Urinary bladder (tissue), 4 donors: ENCODE measurements around the gene SMURF1. TPM values are rescaled to one million over a fixed set of nuclear protein-coding genes. Genes with fewer than 3 reads are reported as not detected.

ENCODE experiments used
- DNase-seq: peaks from one replicate; pipeline ENCODE4 v3.0.0-alpha.2; 2015; ENCODE audit errors: extremely low spot score
- H3K27ac ChIP-seq: one replicate; pipeline ENCODE4 v1.5.1; 2013; ENCODE audit warnings: low read depth, mild to moderate bottlenecking, moderate library complexity
- H3K36me3 ChIP-seq: one replicate; pipeline ENCODE4 v1.6.1; 2013; ENCODE audit warnings: mild to moderate bottlenecking, moderate library complexity; ENCODE audit not compliant: insufficient read depth
- H3K4me1 ChIP-seq: one replicate; pipeline ENCODE4 v1.6.1; 2013; ENCODE audit warnings: mild to moderate bottlenecking, moderate library complexity; ENCODE audit not compliant: insufficient read depth
- H3K4me3 ChIP-seq: one replicate; pipeline ENCODE4 v1.5.1; 2013; ENCODE audit warnings: low read depth, low read length
- WGBS: extraction: QIAGEN DNeasy Blood & Tissue Kit; methylation state at CpG from one replicate; pipeline ENCODE4 v1.1.7; 2013; 5-methylcytosine and 5-hydroxymethylcytosine counted together
- polyA plus RNA-seq: library from polyadenylated mRNA; stranded (reverse); fragments of 200-250 nt; gene quantifications from one replicate; pipeline ENCODE4 v1.2.3, GENCODE V29; 2013
- total RNA-seq: library from RNA; depleted of rRNA; stranded (reverse); fragments of >200 nt; gene quantifications from one replicate; pipeline ENCODE4 v1.2.3, GENCODE V29; 2014
- donor health status: healthy with polysubstance abuse.
- donor health status: healthy.

Gene SMURF1
- total and polyA plus RNA-seq, 2 donors, result 11.6 to 19.7 TPM

DNA sequence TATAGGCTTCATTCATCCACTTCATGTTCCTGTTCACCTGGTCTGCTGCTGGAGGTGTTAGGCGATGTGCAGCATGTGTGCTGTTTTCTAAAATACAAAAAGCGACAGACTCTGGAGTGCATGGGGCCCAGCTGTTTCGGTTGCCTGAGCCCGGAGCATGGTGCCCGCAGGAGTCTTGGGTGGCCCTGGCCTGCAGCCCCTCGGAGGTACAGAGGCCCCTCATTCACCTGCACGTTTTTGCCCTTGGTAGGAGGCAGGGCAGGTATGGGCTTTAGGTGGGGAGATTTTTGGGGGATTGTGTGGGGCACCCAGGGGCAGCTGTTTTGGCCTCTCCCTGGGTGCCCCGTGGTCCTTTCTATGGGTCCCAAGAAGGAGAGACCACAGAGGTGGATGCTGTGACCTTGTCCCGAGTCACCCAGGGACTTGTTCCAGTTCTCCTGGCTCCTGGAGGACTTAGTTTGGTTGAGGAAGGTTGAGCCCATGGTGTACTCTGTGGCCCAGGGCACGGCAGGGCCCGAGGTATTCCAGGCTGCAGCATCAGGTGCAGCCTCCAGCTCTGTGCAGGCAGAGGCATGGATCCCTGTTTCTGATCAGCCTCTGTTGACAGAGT lies 134.9 kb downstream of the SMURF1 start:
- Histone ChIP-seq H3K4me3 (no peak overlapping the region), H3K36me3 (peaks cover 15% of the 10 kb centered on the region), H3K27ac (no peak overlapping the region), H3K4me1 (no peaks in the 10 kb centered on the region)
- DNase-seq, result no peak
- whole genome bisulfite sequencing, result 93% methylated on average over 11 of the region's 11 CpGs

- no peak for DNase-seq
- H3K4me1 ChIP-seq, result no peaks in the 10 kb centered on the region
- H3K27ac ChIP-seq, result no peak overlapping the region
- no peak overlapping the region for H3K4me3 ChIP-seq
- peaks cover 15% of the 10 kb centered on the region for H3K36me3 ChIP-seq
- WGBS, result 96% methylated on average over 23 of the region's 23 CpGs
Observed at GRCh38 chr7:99008181-99008631, 135.7 kb downstream of the SMURF1 start.

DNA sequence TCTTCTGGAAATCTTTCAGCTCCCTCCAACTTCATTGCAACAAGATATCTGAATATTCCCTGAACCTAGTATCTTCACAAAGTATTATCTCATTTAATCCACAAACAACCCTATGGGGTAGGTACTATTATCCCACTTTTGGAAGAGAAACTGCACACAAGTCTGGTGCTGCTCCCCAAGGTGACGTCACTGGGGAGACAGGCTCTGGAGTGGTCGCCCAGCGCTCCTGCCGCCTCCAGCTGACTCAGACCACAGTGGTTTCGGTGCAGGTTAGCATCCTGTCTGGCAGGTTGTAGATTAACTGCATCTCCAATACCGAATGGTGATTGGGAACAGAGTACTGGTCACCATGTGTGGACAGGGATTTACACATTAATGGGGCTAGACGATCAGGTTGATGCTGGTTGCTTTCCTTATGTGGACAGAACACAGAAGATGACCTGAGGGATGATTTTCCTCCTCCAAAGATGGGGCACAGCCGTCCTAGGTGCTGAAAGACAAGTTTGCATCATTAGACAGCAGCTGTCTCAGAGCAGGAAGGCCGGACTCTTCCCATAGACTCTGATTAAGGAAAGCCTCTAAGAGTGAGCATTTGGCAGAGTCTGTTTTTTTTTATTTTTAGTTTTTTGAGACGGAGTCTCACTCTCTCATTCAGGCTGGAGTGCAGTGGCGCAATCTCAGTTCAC lies 137.0 kb downstream of the SMURF1 start:
- H3K36me3 ChIP-seq, result peaks cover 7% of the 10 kb centered on the region
- 93% methylated on average over 11 of the region's 11 CpGs for WGBS
- no peak overlapping the region for H3K4me3 ChIP-seq
- no peak overlapping the region for H3K27ac ChIP-seq
- no peaks in the 10 kb centered on the region for H3K4me1 ChIP-seq
- no peak for DNase-seq

- WGBS, result 85% methylated on average over 15 of the region's 15 CpGs
- no peaks in the 10 kb centered on the region for H3K4me1 ChIP-seq
- peaks cover 2% of the 10 kb centered on the region for H3K36me3 ChIP-seq
- H3K4me3 ChIP-seq, result no peak overlapping the region
- H3K27ac ChIP-seq, result no peak overlapping the region
- DNase-seq, result no peak
Observed at GRCh38 chr7:99005776-99006175, 138.1 kb downstream of the SMURF1 start.

- H3K4me1 ChIP-seq, result no peaks in the 10 kb centered on the region
- WGBS, result 93% methylated on average over 26 of the region's 26 CpGs
- no peak overlapping the region for H3K4me3 ChIP-seq
- no peak overlapping the region for H3K27ac ChIP-seq
- H3K36me3 ChIP-seq, result peaks cover 2% of the 10 kb centered on the region
- DNase-seq, result no peak
Observed at GRCh38 chr7:99004781-99005500, 139.0 kb downstream of the SMURF1 start.

DNA sequence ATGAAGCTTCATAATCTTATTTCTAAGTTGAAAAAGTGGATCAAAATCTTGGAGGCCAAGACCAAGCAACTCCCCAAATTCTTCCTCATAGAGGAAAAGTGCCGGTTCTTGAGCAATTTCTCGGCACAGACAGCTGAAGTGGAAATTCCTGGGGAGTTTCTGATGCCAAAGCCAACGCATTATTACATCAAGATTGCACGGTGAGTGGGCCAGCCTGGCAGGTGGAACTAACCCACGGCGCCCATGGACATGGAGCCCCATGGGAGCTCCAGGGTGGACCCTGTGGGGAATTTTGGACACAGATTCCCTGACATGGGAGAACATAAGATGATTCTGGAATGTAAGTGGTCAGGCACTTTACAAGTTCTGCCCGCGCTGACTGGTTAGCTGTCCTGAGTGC lies 139.7 kb downstream of the SMURF1 start:
- DNase-seq, result no peak
- Histone ChIP-seq H3K27ac (no peak overlapping the region), H3K36me3 (peaks cover 2% of the 10 kb centered on the region), H3K4me3 (no peak overlapping the region), H3K4me1 (no peaks in the 10 kb centered on the region)
- WGBS, result 94% methylated on average over 8 of the region's 8 CpGs

DNA sequence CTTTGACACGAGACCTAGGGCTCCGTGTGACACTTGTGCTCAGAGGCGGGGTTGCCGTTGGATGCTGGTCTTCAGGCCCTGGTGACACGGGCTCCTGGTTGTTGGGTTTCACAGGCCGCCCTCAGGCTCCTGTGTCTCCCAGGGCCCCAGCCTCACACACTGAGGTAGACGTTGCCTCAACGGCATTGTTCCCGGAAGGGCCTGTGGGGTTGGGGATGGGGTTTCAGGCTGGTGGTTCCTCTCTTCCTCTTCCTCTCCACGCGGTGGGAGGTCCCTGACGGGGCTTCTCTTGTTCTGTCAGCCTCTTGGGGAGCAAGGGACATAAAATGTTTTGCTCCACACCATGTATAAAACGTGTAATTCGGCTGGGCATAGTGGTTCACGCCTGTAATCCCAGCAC lies 140.5 kb downstream of the SMURF1 start:
- WGBS, result 92% methylated on average over 15 of the region's 15 CpGs
- no peak for DNase-seq
- H3K4me3 ChIP-seq, result no peak overlapping the region
- no peak overlapping the region for H3K27ac ChIP-seq
- peaks cover 4% of the 10 kb centered on the region for H3K36me3 ChIP-seq
- H3K4me1 ChIP-seq, result no peaks in the 10 kb centered on the region

DNA sequence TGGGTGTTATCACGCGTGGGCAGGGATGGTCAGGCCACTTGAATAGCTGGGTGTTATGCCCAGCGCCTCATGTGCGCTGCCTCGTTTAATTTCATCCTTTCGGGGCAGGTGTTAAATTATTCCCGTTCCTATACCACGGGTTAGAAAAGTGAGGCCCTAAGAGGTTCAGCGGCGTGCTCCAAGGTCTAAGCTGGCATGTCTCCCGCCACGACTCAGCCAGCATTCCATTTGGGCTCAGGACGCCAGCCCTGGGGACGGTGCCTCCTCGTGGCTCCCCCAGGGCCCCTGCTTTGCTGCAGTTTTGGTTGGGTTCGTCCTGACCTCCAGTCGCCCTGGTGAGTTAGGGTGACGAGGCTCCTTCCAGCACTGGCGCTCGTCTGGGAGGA lies 141.1 kb downstream of the SMURF1 start:
- Histone ChIP-seq H3K4me1 (no peaks in the 10 kb centered on the region), H3K4me3 (no peak overlapping the region), H3K27ac (no peak overlapping the region), H3K36me3 (peaks cover 4% of the 10 kb centered on the region)
- no peak for DNase-seq
- 92% methylated on average over 20 of the region's 20 CpGs for WGBS

DNA sequence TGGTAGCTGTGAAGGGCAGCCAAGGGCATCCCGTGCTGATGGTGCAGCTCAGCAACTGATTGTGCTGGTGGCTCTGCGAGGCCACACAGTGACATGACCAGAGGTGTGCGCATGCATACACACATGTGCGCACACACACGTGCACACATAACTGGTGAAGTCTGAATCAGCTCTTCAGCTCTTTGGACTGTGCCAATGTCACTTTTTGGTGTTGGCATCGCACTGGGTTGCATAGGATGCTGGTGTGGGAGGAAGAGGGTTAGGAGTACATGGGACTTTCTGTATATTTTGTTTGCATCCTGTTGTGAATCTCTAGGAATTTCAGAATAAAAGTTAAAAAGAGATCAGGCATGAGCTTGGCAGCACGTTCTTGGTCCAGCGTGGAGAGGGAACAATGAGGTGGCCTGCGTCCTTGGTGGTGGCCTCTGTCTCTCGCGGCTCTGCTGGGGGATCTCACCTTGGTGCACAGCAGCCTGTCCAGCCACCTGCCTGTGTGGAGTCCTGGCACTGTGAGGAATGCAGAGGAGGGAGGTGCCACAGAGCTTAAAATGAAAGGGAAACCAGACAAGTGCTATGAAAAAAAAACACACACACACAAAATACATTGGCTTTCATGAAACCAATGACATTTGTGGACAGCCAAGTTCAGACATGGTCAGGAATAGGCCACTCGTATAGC lies 141.6 kb downstream of the SMURF1 start:
- no peaks in the 10 kb centered on the region for H3K4me1 ChIP-seq
- no peak for DNase-seq
- no peak overlapping the region for H3K4me3 ChIP-seq
- WGBS, result 94% methylated on average over 12 of the region's 12 CpGs
- H3K36me3 ChIP-seq, result peaks cover 4% of the 10 kb centered on the region
- no peak overlapping the region for H3K27ac ChIP-seq

DNA sequence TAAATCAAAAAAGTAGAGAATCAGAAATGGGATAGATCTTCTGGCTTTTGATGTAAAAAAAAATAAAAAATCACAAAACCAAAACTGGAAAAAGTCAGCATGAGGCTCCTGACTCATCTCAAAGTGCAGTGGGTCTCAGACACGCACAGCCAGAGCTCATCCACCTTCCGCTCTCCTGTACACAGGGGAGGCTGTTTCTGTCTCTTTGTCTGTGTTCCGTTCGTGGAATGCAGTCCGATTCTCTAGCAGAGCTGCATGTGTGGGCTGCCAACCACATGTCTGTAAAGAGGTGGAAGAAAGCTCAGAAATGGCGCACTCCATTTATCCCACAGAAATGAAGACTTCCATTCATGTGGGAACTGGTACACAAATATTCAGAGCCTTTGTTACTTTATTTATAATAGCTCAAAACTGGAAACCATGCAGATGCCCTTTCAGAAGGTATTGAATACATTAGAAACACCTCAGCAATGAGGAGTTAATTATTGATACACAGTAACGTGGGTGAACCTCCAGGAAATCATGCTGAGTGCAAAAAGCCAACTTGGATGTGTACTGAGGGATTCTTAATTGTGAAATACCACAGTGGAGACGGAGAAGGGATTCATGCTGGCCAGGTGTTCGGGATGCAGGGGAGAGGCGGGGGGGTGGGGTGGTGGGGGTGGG lies 142.3 kb downstream of the SMURF1 start:
- peaks cover 4% of the 10 kb centered on the region for H3K36me3 ChIP-seq
- DNase-seq, result no peak
- H3K4me3 ChIP-seq, result no peak overlapping the region
- WGBS, result 88% methylated on average over 10 of the region's 10 CpGs
- H3K27ac ChIP-seq, result no peak overlapping the region
- no peaks in the 10 kb centered on the region for H3K4me1 ChIP-seq

DNA sequence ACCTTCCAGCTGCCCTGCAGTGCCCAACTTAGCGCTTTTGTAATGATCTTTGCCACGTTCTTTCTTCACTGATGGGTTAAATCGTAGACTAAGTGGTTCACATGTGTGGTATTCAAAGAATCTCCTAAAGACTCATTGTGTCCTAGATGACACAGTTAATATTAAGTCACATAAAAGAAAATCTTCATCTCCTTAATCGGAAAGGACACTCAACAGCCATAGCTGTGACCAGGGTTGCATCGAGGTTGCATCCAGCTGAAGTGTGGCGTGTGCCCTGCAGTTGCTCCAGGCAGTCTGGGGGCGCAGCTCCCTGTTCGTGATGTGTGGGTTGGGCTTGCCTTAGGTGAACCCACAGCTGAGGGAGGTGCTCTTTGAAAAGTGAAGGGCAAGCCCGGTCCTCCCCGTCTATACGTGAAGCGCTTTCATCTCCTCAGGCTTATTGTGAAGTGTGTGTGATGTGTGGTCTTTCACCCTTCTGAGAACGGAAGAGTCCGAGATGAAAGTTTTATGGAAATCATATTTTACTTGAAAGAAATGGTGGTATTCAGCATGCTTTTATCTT lies 142.9 kb downstream of the SMURF1 start:
- Histone ChIP-seq H3K4me3 (no peak overlapping the region), H3K36me3 (peaks cover 4% of the 10 kb centered on the region), H3K4me1 (no peaks in the 10 kb centered on the region), H3K27ac (no peak overlapping the region)
- WGBS, result 91% methylated on average over 14 of the region's 14 CpGs
- DNase-seq, result no peak

DNA sequence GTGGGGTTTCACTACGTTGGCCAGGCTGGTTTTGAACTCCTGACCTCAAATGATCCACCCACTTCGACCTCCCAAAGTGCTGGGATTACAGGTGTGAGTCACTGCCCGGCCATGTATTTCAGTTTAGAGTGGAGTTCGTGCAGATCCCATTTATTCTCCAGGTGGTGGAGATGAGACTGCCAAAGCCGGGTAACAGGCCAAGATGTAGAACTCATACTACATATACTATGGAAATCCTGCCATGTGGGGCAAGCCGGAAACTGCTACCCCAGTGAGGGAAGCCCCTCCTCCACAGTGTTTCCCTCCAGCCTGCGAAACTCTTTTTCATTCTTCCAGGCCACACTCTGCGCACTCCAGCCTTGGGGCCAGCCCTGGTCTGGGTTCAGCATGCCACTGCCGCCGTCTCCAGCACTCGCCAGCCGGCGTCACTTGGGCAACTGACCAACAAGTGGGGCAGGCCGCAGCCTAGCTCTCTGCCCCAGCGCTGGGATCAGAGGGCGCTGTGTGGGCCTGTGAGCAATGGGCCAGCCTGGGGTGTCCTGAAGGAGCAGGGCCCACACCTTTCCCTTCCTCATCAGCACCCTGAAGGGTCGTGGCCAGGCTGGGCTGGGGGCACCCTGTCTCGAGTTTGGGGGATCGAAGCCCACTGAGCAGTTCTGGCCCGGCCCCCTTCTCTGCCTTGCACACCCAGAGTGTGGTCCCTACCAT lies 143.6 kb downstream of the SMURF1 start:
- Histone ChIP-seq H3K27ac (no peak overlapping the region), H3K4me3 (no peak overlapping the region), H3K36me3 (peaks cover 4% of the 10 kb centered on the region), H3K4me1 (no peaks in the 10 kb centered on the region)
- 92% methylated on average over 20 of the region's 20 CpGs for WGBS
- DNase-seq, result no peak
